Heart right ventricle (tissue), 16 donors: ENCODE measurements around the gene STOML2. TPM values are rescaled to one million over a fixed set of nuclear protein-coding genes. Genes with fewer than 3 reads are reported as not detected.
"Not testable (repeated sequence)": the region's sequence is repeated elsewhere in the genome, so short reads cannot be mapped to it uniquely, and the experiment has no call there.

Experiments
- ATAC-seq, 8 donors: fragments of 200-7000 bp; cut with Tn5 transposase; one replicate each; pipeline ENCODE4 v1.9.1; 2020; ENCODE audit warnings: mild to moderate bottlenecking in 8 of 8, moderate library complexity in 8 of 8, moderate number of reproducible peaks in 1 of 8
- DNase-seq, 2 donors: peaks; one replicate each; pipeline ENCODE4 v3.0.0-alpha.2; 2020
- H3K27ac ChIP-seq, 10 donors: fragments of 200-600 bp; sonication (generic) in 2 of 10; one replicate each; pipeline versions ENCODE4 v1.5.0 to v1.8.0; 2020 to 2022; ENCODE audit warnings: mild to moderate bottlenecking in 3 of 10
- H3K27me3 ChIP-seq, 7 donors: fragments of 200-600 bp; one replicate each; pipeline ENCODE4 v1.8.0; 2021 to 2022; ENCODE audit warnings: mild to moderate bottlenecking in 2 of 7
- H3K36me3 ChIP-seq, 9 donors: fragments of 200-600 bp; sonication (generic) in 1 of 9; one replicate each; pipeline versions ENCODE4 v1.5.0 to v1.8.0; 2020 to 2022; ENCODE audit warnings: mild to moderate bottlenecking in 2 of 9
- H3K4me1 ChIP-seq, 9 donors: fragments of 200-600 bp; sonication (generic) in 1 of 9; one replicate each; pipeline versions ENCODE4 v1.5.0 to v1.8.0; 2020 to 2022; ENCODE audit warnings: mild to moderate bottlenecking in 4 of 9
- H3K4me3 ChIP-seq, 10 donors: fragments of 200-600 bp; sonication (generic) in 2 of 10; one replicate each; pipeline versions ENCODE4 v1.5.0 to v1.8.0; 2020 to 2022; ENCODE audit warnings: mild to moderate bottlenecking in 7 of 10, moderate library complexity in 2 of 10
- H3K9me3 ChIP-seq, 11 donors: fragments of 200-600 bp in 10 of 11; sonication (generic) in 2 of 11; one replicate each; pipeline versions ENCODE4 v1.5.0 to v1.8.0; 2013 to 2022; ENCODE audit warnings: mild to moderate bottlenecking in 2 of 11, control low read depth in 1 of 11, moderate library complexity in 1 of 11
- CTCF ChIP-seq, 9 donors: fragments of 200-600 bp; sonication (generic) in 2 of 9; IDR thresholded peaks; one replicate each; pipeline versions ENCODE4 v1.5.0 to v1.8.0; 2021 to 2022; ENCODE audit warnings: antibody characterized with exemption in 9 of 9, mild to moderate bottlenecking in 5 of 9, moderate library complexity in 1 of 9
- WGBS, 2 donors: extraction: QIAGEN DNeasy Blood & Tissue Kit; methylation state at CpG; one replicate each; pipeline ENCODE4 v1.1.7; 2013; ENCODE audit warnings: inconsistent platforms in 1 of 2; 5-methylcytosine and 5-hydroxymethylcytosine counted together
- intact Hi-C, 10 donors: fragments of 100-400 bp; cut with DNase I; formaldehyde crosslinking; loops; one replicate each; pipeline versions ENCODE4 v1.11.1 to v1.14.2; 2022
- long read RNA-seq, 3 donors: library from polyadenylated mRNA; unstranded; transcript quantifications; one replicate each; pipeline ENCODE4 v2.0.0, GENCODE V29; 2020 to 2021
- polyA plus RNA-seq, 2 donors: library from polyadenylated mRNA; stranded (reverse); fragments of 200-250 nt; gene quantifications; one replicate each; pipeline ENCODE4 v1.2.3, GENCODE V29; 2013
- total RNA-seq, 10 donors: library from RNA; stranded (reverse); fragmentation: NEBNext Ultra II Directional in 3 of 10; extraction: Animal tissue kit (Norgen Biotek cat#: 25700) in 3 of 10; gene quantifications; one replicate each; pipeline versions ENCODE4 v1.2.1 to v1.2.4, GENCODE V29; 2021 to 2023
- donor health status: Arrhythmogenic right ventricular cardiomyopathy.
- donor health status: ischemic (EF 13 %, LVEDD 7.1; RV severe dilation, severe dysfunction).
- donor health status: healthy with polysubstance abuse.
- donor health status: DM: no; HTN: yes; CAD: no.
- donor health status: DM: no; HTN: no; CAD: no.
- donor health status: ischemic (EF 25% LVEDD 6.9; RV normal size, moderate dysfunction).
- donor health status: ischemic (EF 25% LVEDD 5.7; RV mildly dilated, moderate dysfunction).
- donor health status: healthy.
- donor health status: DM: yes; HTN: yes; CAD: no.
- donor health status: Ischemic cardiomyopathy.
- donor health status: ischemic (EF 35%, LVEDD 5.7; RV mildly dilated, moderate dysfunction).
- donor health status: nonischemic (EF 11% LVEDD 7.7; RV severe dilation, severe dysfunction).
- donor health status: DM: yes; HTN: yes; CAD: no.
- donor health status: PGD.
- donor health status: ischemic (EF 29% LVEDD 5.4; RV normal size, mild dysfunction).
- donor health status: nonischemic (EF 23%, LVEDD 6.1; RV moderate dilation, normal function).

STOML2 gene
- total RNA-seq (100 to 1,000 TPM; 122 to 153 (median 127) TPM), polyA plus RNA-seq (100 to 1,000 TPM in 1 of 2 donors, 10 to 100 TPM in 1; 43.7 to 151 TPM)
- long read RNA-seq, donor 1, transcript STOML2-201 (10 exons, 1,278 nt): major isoform, 202 of 237 reads
- long read RNA-seq, donor 1, partial matches to known transcripts: 11 of 237 reads
- long read RNA-seq, donor 1, other reads (novel, unspliced or antisense): 23 of 237 reads
- long read RNA-seq, donor 2, transcript STOML2-201 (10 exons, 1,278 nt): major isoform, 178 of 238 reads
- long read RNA-seq, donor 2, partial matches to known transcripts: 6 of 238 reads
- long read RNA-seq, donor 2, other reads (novel, unspliced or antisense): 52 of 238 reads
- long read RNA-seq, donor 3, transcript STOML2-201 (10 exons, 1,278 nt): major isoform, 262 of 286 reads
- long read RNA-seq, donor 3, partial matches to known transcripts: 14 of 286 reads
- long read RNA-seq, donor 3, other reads (novel, unspliced or antisense): 9 of 286 reads

- ATAC-seq (peak; percentile 89 to 98 (median 97)), DNase-seq (peak; percentile 92 to 96)
- peaks cover 3 to 27% (median 20%) of the 10 kb centered on the region in 9 donors for H3K4me1 ChIP-seq
- 1% methylated on average over 57 of the region's 57 CpGs for WGBS, 2 donors
- TF ChIP-seq CTCF (IDR thresholded peaks at IDR 0.05): no peak
- peak within 1 kb of the TSS; percentile 3 to 91 (median 88) for H3K27ac ChIP-seq
- intact Hi-C loops: loop anchor here in 1 of 10 donors (10.0 kb wide), 1 partner anchor 108 kb away; no protein-coding TSS in a partner anchor
- peak within 1 kb of the TSS; percentile 40 to 81 (median 68) for H3K4me3 ChIP-seq
- H3K9me3 ChIP-seq: no peaks in the 10 kb centered on the region
- peaks cover 0 to 69% (median 51%) of the 10 kb centered on the region in 9 donors for H3K36me3 ChIP-seq
- no peaks in the 10 kb centered on the region for H3K27me3 ChIP-seq
These were observed at the start of gene STOML2 for GRCh38 chr9:35102769-35103659. STOML2 (minus strand) TSS chr9:35103131; CDS start chr9:35103094, 37 bp downstream.

GRCh38 chr9:35147941-35148563 is 45.1 kb upstream of the STOML2 start:
- intact Hi-C loops, H3K36me3 ChIP-seq, H3K4me1 ChIP-seq, H3K27ac ChIP-seq, H3K4me3 ChIP-seq, DNase-seq, H3K27me3 ChIP-seq, ATAC-seq: not testable (repeated sequence)
- H3K9me3 ChIP-seq: peaks cover 0 to 77% (median 29%) of the 10 kb centered on the region in 11 donors
- WGBS, 2 donors: 77 to 81% methylated on average over 5 of the region's 5 CpGs

GRCh38 chr9:35142037-35142436 is 39.1 kb upstream of the STOML2 start:
- Histone ChIP-seq H3K9me3 (peaks cover 0 to 64% (median 21%) of the 10 kb centered on the region in 11 donors), H3K36me3 (no peaks in the 10 kb centered on the region), H3K27ac (no peak overlapping the region), H3K4me1 (no peaks in the 10 kb centered on the region), H3K4me3 (no peak overlapping the region), H3K27me3 (no peaks in the 10 kb centered on the region)
- no peak for DNase-seq
- TF ChIP-seq CTCF (IDR thresholded peaks at IDR 0.05): no peak
- intact Hi-C loops: no loop called here
- 87 to 91% methylated on average over 5 of the region's 5 CpGs for WGBS, 2 donors
- no peak for ATAC-seq

DNA sequence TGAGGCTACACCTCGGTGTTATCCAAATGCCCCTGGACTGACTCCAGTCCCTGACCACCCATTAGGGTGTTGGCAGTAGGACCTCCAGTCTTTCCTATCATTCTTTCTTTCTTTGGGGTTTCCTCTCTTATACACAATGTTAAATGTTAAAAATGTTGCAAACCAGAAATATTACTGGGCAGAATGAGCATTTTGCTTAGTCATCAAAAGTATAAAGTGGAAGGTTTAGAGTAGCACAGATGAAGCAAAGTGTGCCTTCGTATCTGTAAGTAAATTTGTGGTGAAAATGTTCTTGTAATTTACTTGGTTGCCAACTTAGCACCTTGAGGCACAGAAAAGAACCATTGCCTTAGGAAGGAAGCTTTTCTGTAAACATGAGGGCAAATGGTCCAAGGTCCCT is 37.2 kb upstream of the STOML2 start:
- 80 to 84% methylated on average over 2 of the region's 2 CpGs for WGBS, 2 donors
- no peaks in the 10 kb centered on the region for H3K4me1 ChIP-seq
- no peaks in the 10 kb centered on the region for H3K27me3 ChIP-seq
- H3K27ac ChIP-seq: no peak overlapping the region
- DNase-seq (no peak), ATAC-seq (no peak)
- no peak overlapping the region for H3K4me3 ChIP-seq
- TF ChIP-seq CTCF (IDR thresholded peaks at IDR 0.05): no peak
- H3K36me3 ChIP-seq: no peaks in the 10 kb centered on the region
- peaks cover 0 to 44% (median 15%) of the 10 kb centered on the region in 11 donors for H3K9me3 ChIP-seq
- intact Hi-C loops: no loop called here
